ENCODE results near the gene ADAT2. TPM values are rescaled to one million over a fixed set of nuclear protein-coding genes. Genes with fewer than 3 reads are reported as not detected.

Gene ADAT2
- 1 to 10 TPM; 1.5 to 3.8 (median 2.1) TPM for total RNA-seq
- 1.6 TPM for polyA plus RNA-seq
- long read RNA-seq, donor 1, partial matches to known transcripts = 0 of 1 reads
- long read RNA-seq, donor 1, other reads (novel, unspliced or antisense) = 0 of 1 reads
- long read RNA-seq, donor 2 = 0 reads
- long read RNA-seq, donor 3, transcript ADAT2-201 (6 exons, 2,065 nt) = major isoform, 5 of 9 reads
- long read RNA-seq, donor 3, partial matches to known transcripts = 0 of 9 reads
- long read RNA-seq, donor 3, other reads (novel, unspliced or antisense) = 4 of 9 reads
- long read RNA-seq, donor 4, partial matches to known transcripts = 0 of 3 reads
- long read RNA-seq, donor 4, other reads (novel, unspliced or antisense) = 0 of 3 reads

DNA sequence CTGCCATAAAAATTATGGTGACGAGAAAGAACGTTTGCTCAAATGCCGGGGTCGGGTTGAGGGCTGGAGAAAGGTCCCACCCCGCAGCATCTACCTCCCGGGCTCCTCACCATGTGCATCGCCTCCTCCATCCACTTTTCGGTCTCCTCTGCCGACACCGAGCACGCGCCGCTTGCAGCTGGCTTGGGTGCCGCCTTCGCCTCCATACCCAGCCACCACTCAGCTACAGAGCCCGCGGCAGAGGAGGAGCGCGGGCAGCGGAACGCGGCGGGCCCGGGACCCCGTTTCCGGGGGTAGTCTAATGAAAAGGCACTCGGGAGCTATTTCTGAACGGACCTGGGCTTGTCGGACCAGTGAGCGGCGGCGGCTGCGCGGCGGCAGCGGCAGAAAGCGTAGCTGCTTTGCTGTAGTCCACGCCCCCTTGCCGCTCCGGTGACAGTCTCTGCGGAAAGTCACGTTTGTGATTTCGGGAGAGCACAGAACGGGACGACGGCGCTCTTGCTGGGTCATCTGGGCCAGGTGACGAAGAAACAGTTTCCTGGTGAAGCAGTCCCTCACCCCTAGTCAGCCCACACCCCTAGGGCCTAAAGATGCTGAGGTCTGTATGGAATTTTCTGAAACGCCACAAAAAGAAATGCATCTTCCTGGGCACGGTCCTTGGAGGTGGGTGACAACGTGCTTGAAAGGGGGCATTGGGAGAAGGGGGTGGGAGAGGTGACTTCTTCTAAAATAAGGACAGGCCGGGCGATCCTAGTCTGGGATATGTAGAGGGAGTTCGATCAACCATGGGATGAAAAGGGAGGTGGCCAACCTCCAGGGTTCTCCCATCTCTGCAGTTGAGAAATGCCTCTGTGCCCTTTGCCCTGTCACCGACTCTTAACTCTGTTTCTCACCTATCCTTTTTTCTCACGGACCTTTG, at the start of gene ADAT2, which contains the start of gene PEX3:
ADAT2 (minus strand) TSS at position 243 of the 919 bp plus-strand sequence; CDS start at position 206, 37 bp downstream.
PEX3 (plus strand) TSS at position 353 of the 919 bp plus-strand sequence; CDS start at position 591, 238 bp downstream.
- peak within 1 kb of the TSS; percentile 93 for H3K4me3 ChIP-seq (ENCODE audit: low read length)
- peak within 1 kb of the TSS; percentile 28 for H3K27ac ChIP-seq (ENCODE audit: low read length)
- no peaks in the 10 kb centered on the region for H3K27me3 ChIP-seq (ENCODE audit: control insufficient read depth, insufficient read depth)
- WGBS = under 1% methylated on average over 56 of the region's 56 CpGs
- DNase-seq (peak; percentile 93 to 96 (median 96)), ATAC-seq (peak; percentile 99 to 100)
- intact Hi-C loops (cut with DNase I) = no loop called here
- peaks cover 2% of the 10 kb centered on the region for H3K4me1 ChIP-seq (ENCODE audit: control insufficient read depth, insufficient read depth, low read length)
- no peaks in the 10 kb centered on the region for H3K9me3 ChIP-seq (ENCODE audit: control insufficient read depth, low read length)

DNA sequence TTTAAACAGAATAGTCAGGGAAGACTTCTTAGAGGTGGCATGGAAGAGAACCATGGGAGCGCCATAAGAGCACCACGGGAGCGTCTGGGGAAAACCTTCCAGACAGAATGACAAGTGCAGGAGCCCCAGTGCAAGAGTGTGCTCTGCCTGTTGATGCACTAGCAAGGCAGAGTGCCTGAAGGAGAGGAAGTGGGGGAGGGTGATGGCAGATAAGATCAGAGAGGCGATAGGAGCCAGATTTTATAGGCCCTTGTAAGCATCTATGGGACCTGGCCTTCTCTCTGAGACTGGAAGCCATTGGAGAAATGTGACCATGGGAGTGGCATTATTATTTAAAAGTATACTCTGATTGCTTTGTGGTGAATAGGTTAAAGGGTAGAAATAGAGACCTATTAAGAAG, 47.9 kb upstream of the ADAT2 start:
- H3K27ac ChIP-seq (ENCODE audit: low read length) = no peak overlapping the region
- H3K4me3 ChIP-seq (ENCODE audit: low read length) = no peak overlapping the region
- no peaks in the 10 kb centered on the region for H3K4me1 ChIP-seq (ENCODE audit: control insufficient read depth, insufficient read depth, low read length)
- DNase-seq (no peak), ATAC-seq (no peak)
- no peaks in the 10 kb centered on the region for H3K27me3 ChIP-seq (ENCODE audit: control insufficient read depth, insufficient read depth)
- 92% methylated on average over 4 of the region's 4 CpGs for WGBS
- H3K9me3 ChIP-seq (ENCODE audit: control insufficient read depth, low read length) = no peaks in the 10 kb centered on the region
- intact Hi-C loops (cut with DNase I) = no loop called here

DNA sequence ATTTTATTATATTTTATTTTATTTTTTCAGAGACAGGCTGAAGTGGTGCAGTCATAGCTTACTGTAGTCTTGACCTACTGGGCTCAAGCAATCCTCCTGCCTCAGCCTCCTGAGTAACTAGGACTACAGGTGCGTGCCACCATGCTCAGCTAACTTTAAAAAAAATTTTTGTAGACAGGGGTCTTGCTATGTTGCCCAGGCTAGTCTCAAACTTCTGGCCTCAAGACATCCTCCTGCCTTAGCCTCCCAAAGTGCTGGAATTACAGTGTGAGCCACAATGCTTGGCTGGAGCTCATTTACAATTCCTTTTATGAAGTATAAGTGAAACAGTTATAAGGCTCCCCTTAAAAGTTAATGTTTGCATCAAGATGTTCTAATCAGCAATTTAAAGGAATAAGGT, 46.5 kb upstream of the ADAT2 start:
- Histone ChIP-seq H3K4me1 (ENCODE audit: control insufficient read depth, insufficient read depth, low read length) (no peaks in the 10 kb centered on the region), H3K27ac (ENCODE audit: low read length) (no peak overlapping the region), H3K27me3 (ENCODE audit: control insufficient read depth, insufficient read depth) (no peaks in the 10 kb centered on the region), H3K4me3 (ENCODE audit: low read length) (no peak overlapping the region), H3K9me3 (ENCODE audit: control insufficient read depth, low read length) (no peaks in the 10 kb centered on the region)
- DNase-seq (no peak), ATAC-seq (no peak)
- WGBS = 93% methylated on average over 1 of the region's 1 CpG
- intact Hi-C loops (cut with DNase I) = no loop called here

GRCh38 chr6:143490775-143491174, 40.3 kb upstream of the ADAT2 start:
- ATAC-seq (peak in 1 of 2 donors; percentile 16), DNase-seq (no peak)
- WGBS = 81% methylated on average over 8 of the region's 8 CpGs
- intact Hi-C loops (cut with DNase I) = no loop called here
- Histone ChIP-seq H3K27me3 (ENCODE audit: control insufficient read depth, insufficient read depth) (no peaks in the 10 kb centered on the region), H3K4me1 (ENCODE audit: control insufficient read depth, insufficient read depth, low read length) (peaks cover 2% of the 10 kb centered on the region), H3K27ac (ENCODE audit: low read length) (peak overlapping the region; percentile 16), H3K4me3 (ENCODE audit: low read length) (no peak overlapping the region), H3K9me3 (ENCODE audit: control insufficient read depth, low read length) (no peaks in the 10 kb centered on the region)

GRCh38 chr6:143490244-143490643, 39.7 kb upstream of the ADAT2 start:
- Histone ChIP-seq H3K9me3 (ENCODE audit: control insufficient read depth, low read length) (no peaks in the 10 kb centered on the region), H3K4me3 (ENCODE audit: low read length) (no peak overlapping the region), H3K4me1 (ENCODE audit: control insufficient read depth, insufficient read depth, low read length) (peaks cover 2% of the 10 kb centered on the region), H3K27ac (ENCODE audit: low read length) (no peak overlapping the region), H3K27me3 (ENCODE audit: control insufficient read depth, insufficient read depth) (no peaks in the 10 kb centered on the region)
- no peak for ATAC-seq
- DNase-seq = no peak
- WGBS = 99% methylated on average over 1 of the region's 1 CpG
- intact Hi-C loops (cut with DNase I) = no loop called here

GRCh38 chr6:143486752-143487151, 36.3 kb upstream of the ADAT2 start:
- Histone ChIP-seq H3K27ac (ENCODE audit: low read length) (no peak overlapping the region), H3K27me3 (ENCODE audit: control insufficient read depth, insufficient read depth) (no peaks in the 10 kb centered on the region), H3K4me1 (ENCODE audit: control insufficient read depth, insufficient read depth, low read length) (peaks cover 2% of the 10 kb centered on the region), H3K4me3 (ENCODE audit: low read length) (no peak overlapping the region), H3K9me3 (ENCODE audit: control insufficient read depth, low read length) (no peaks in the 10 kb centered on the region)
- intact Hi-C loops (cut with DNase I) = no loop called here
- DNase-seq = no peak
- WGBS = 92% methylated on average over 3 of the region's 3 CpGs
- ATAC-seq = no peak

DNA sequence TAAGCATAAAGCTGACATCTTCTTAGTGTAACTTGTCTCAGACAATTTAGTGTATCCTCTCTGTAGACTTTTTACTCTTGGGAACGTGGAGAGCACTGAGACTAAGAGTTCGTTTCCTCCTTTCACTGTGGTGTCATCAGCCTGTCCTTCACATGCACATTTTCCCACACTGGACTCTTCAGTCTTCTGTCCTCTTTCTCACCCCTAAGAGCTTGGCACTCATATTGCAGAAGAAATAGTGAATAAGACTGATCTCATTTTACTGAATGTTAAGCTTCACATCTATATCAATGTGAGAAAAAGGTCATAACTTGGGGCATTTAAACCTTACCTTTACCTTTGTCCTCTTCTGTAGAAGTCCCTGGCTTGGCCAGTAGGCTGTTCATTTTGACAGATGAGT, 35.5 kb upstream of the ADAT2 start:
- H3K27ac ChIP-seq (ENCODE audit: low read length) = no peak overlapping the region
- ATAC-seq (no peak), DNase-seq (no peak)
- H3K27me3 ChIP-seq (ENCODE audit: control insufficient read depth, insufficient read depth) = no peaks in the 10 kb centered on the region
- WGBS = 79% methylated on average over 2 of the region's 2 CpGs
- H3K4me1 ChIP-seq (ENCODE audit: control insufficient read depth, insufficient read depth, low read length) = peaks cover 2% of the 10 kb centered on the region
- H3K4me3 ChIP-seq (ENCODE audit: low read length) = no peak overlapping the region
- intact Hi-C loops (cut with DNase I) = no loop called here
- H3K9me3 ChIP-seq (ENCODE audit: control insufficient read depth, low read length) = no peaks in the 10 kb centered on the region

DNA sequence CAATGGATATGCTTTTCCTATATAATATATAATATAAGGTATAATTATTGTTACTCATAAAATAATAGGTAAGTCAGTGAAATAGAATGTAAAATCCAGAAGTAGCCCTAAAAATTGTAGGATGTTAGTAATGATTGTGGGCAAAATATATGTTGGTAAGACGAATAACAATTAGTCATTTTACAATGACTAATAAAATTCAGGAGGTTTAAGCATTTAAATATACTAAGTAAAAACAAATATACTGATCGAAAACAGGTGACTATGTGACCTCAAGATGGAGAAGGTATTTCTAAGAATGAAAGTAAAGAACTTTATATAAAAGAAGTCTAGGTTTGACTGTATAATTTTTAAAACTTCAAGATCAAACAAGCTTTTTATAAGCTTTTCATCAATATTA, 32.1 kb upstream of the ADAT2 start:
- DNase-seq = no peak
- ATAC-seq = no peak
- Histone ChIP-seq H3K27me3 (ENCODE audit: control insufficient read depth, insufficient read depth) (no peaks in the 10 kb centered on the region), H3K27ac (ENCODE audit: low read length) (no peak overlapping the region), H3K4me1 (ENCODE audit: control insufficient read depth, insufficient read depth, low read length) (no peaks in the 10 kb centered on the region), H3K9me3 (ENCODE audit: control insufficient read depth, low read length) (no peaks in the 10 kb centered on the region), H3K4me3 (ENCODE audit: low read length) (no peak overlapping the region)
- 76% methylated on average over 2 of the region's 2 CpGs for whole genome bisulfite sequencing
- intact Hi-C loops (cut with DNase I) = no loop called here

GRCh38 chr6:143478479-143479062, 28.1 kb upstream of the ADAT2 start:
- DNase-seq (no peak), ATAC-seq (no peak)
- Histone ChIP-seq H3K4me3 (ENCODE audit: low read length) (no peak overlapping the region), H3K27ac (ENCODE audit: low read length) (no peak overlapping the region), H3K4me1 (ENCODE audit: control insufficient read depth, insufficient read depth, low read length) (no peaks in the 10 kb centered on the region), H3K27me3 (ENCODE audit: control insufficient read depth, insufficient read depth) (no peaks in the 10 kb centered on the region), H3K9me3 (ENCODE audit: control insufficient read depth, low read length) (no peaks in the 10 kb centered on the region)
- WGBS = 95% methylated on average over 3 of the region's 3 CpGs
- intact Hi-C loops (cut with DNase I) = no loop called here

- DNase-seq (no peak), ATAC-seq (no peak)
- no peak overlapping the region for H3K4me3 ChIP-seq (ENCODE audit: low read length)
- no peaks in the 10 kb centered on the region for H3K9me3 ChIP-seq (ENCODE audit: control insufficient read depth, low read length)
- no peaks in the 10 kb centered on the region for H3K27me3 ChIP-seq (ENCODE audit: control insufficient read depth, insufficient read depth)
- H3K27ac ChIP-seq (ENCODE audit: low read length) = no peak overlapping the region
- WGBS = 97% methylated on average over 1 of the region's 1 CpG
- H3K4me1 ChIP-seq (ENCODE audit: control insufficient read depth, insufficient read depth, low read length) = no peaks in the 10 kb centered on the region
- intact Hi-C loops (cut with DNase I) = no loop called here
These were observed 26.1 kb upstream of the ADAT2 start for GRCh38 chr6:143476545-143476944.

DNA sequence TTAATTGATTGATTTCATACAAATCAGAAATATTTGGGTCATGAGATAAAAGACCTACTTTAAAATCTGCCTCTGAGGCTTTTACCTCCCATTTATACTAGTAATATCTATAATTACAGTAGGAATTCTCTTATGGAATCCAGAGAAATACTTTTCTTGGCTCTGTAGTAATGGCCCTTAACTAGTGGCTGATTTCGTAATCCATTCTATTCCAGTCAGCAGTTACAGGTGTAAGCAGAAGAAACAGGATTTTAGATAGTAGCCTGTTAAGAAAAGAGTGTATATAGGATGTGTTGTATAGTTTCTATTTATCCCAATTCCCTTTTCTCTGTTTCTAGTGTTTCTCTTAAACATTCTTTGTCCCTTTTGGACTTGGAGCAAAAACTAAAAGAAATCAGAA, 21.3 kb upstream of the ADAT2 start:
- Histone ChIP-seq H3K27me3 (ENCODE audit: control insufficient read depth, insufficient read depth) (no peaks in the 10 kb centered on the region), H3K27ac (ENCODE audit: low read length) (no peak overlapping the region), H3K9me3 (ENCODE audit: control insufficient read depth, low read length) (no peaks in the 10 kb centered on the region), H3K4me1 (ENCODE audit: control insufficient read depth, insufficient read depth, low read length) (no peaks in the 10 kb centered on the region), H3K4me3 (ENCODE audit: low read length) (no peak overlapping the region)
- ATAC-seq = no peak
- no peak for DNase-seq
- intact Hi-C loops (cut with DNase I) = no loop called here
- 100% methylated on average over 1 of the region's 1 CpG for WGBS
